Fibroblast of skin of left biceps (primary cell): ENCODE results near the gene SEMA3G.

Experiments used
- DNase-seq, 2 experiments: peaks; one replicate each; pipeline ENCODE4 v3.0.0-alpha.2; 2013; ENCODE audit warnings: low read depth in 2 of 2

SEMA3G gene

DNA sequence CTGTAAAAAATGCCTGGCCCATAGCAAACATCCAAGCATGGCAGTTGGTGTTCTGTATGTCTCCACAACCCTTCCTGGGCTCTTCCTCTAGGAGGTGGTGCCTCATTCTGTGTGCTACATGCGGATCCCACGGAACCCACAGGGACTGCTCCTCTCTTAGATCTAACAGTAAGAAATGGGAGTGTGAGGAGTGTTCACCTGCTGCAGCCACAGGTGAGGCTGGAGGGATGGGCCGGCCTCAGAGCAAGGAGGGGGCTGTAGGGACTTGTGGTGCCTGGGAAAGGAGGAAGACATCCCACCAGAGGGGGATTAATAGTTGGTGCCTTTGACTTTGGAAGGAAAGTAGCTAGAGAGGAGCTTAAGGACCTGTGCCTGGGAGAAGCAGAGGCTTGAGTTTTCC lies 22.2 kb downstream of the SEMA3G start:
- DNase-seq: no peak

DNA sequence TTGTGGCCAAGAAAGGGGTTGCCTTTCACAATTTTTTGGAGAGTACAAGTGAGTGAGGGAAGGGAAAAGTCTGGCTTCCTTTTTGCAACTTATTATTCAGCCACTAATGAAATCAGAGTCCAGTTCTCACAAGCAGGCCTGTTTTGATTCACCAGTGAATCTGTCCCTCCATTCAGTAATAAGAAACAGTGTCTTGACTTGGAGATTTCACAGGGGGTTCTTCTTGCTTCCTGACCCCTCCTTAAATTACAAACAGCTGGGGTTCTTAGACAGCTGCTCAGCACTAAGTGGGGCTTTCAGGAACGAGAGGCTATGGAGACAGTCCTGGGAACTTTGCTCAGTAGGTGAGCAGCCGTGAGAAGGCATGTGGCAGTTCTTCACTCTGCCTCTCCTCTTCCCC lies 24.5 kb downstream of the SEMA3G start:
- DNase-seq: no peak

DNA sequence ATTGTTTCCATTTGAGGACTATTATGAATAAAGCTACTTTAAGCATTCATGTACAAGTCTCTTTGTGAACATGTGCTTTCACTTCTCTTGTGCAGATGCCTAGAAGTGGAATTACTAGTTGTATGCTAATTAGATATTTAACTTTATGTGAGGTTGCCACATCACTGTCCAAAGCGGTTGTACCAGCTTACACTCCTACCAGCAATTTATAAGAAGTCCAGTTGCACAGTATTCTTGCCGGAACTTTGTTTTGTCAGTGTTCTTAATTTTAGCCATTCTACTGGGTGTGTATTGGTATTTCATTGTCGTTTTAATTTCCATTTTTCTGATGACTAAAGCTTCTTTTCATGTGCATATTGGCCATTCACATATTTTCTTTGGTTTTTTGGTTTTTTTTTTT lies 29.1 kb downstream of the SEMA3G start:
- no peak for DNase-seq

DNA sequence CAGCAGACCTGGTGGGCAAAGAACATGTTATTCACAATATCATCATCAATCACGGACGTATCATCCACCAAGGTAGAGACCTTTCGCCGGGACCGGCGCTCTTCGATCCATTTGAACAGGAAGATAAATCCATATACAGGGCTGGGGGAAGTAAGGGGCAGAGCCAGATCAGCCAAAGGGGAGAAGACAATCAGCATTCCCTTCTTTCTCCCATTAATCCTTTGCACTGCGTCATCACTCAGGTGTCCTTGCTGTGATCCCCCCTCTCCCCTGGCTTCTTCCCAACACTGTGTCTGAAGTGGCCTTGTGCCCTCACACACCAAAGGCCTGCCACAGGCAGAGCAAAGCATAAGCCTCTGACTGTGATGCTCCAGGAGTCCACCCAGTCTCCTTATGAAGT lies 36.4 kb downstream of the SEMA3G start:
- DNase-seq: no peak

DNA sequence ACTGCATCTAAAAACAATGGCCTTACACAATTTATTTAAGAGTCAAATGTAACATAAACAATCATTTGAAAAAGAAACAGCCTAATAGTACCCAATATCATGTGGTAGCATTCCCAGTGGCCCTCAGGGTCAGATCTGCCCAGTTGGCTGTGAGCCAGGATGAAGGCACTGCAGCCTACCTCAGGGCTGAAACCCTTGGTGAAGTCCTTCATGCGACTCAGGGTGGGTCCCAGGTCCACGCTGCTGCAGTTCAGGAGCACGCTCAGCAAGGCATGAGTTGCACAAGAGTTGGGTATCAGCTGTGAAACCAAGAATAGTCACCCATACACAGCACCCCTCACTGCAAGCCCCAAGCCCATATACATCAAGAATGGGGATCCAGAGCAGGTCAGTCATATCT lies 37.1 kb downstream of the SEMA3G start:
- DNase-seq: no peak

DNA sequence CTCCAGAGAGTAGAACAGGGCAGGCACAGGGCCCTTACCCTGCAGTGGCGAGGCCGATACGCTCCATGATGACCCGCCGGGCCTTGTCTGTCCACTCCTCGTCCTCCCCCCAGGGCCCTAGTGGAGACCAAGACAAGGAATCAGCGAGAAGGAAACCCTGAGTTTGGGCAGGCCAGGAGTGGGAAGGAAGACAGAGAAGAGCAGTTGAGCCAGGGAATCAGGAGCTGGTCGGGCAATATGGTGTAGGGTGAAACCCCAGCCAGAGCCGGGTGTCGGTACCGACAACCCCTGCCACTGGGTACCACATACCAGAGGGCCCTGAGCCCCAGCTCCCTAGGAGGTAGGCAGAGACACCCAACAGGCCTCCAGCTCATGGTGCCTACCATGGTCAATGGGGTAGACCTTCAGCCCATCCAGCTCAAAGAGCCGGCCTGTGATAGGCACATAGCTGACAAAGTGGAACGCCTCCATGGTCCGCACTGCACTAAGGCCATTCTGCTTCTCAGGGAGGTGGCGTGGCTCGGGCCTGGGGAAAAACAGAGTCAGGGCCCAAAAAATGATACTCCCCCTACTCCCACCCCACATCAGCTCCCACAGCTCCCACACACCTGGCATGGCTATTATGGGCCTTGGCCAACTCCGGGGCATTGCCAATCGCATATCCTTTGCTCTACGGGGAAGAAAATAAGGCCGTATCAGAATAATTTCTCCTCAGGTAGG lies 38.0 kb downstream of the SEMA3G start:
- DNase-seq: no peak

DNA sequence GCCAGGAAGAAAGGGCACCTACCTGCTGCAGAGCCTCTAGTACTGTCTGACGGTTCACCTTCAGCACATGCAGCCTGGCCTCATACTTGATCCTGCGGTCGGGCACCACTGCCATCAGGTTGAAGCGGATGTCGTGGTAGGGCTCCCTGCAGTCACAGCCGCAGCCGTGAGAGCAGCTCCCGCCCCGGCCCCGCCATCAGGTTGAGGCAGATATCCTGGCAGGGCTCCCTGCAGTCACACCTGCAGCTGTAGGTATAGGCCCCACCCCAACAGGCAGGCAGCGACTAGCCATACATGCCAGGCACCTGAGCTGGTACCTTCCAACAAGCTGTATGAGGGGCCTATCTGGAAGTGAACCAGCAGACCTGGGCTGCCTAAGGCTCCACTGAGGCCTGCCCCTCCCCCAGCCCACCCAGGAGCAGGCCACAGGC lies 38.7 kb downstream of the SEMA3G start:
- no peak for DNase-seq

DNA sequence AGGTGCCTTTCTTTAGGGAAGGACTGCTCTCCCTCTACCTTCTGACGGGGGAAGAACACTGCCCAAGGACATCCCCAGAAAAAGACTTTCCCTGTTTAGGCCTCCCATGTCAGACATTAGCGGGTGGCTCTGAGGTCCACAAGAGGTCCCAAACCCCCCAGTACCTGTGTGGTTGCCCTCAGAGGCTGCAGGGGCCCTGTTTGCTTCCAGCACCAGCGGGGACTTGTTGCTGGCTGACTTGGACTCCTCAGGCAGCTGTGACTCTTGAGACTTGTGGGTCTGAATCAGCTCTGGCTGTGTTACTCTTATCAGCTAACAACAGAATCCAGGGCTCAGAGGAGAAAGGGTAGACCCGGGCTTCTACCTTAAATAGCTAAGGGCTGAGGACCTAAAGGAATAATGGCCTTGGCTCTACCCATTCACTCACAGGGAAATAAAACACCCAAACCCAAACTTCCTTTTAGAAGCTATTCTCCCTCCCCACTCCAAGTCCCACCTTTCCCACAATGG lies 39.2 kb downstream of the SEMA3G start:
- DNase-seq: no peak

DNA sequence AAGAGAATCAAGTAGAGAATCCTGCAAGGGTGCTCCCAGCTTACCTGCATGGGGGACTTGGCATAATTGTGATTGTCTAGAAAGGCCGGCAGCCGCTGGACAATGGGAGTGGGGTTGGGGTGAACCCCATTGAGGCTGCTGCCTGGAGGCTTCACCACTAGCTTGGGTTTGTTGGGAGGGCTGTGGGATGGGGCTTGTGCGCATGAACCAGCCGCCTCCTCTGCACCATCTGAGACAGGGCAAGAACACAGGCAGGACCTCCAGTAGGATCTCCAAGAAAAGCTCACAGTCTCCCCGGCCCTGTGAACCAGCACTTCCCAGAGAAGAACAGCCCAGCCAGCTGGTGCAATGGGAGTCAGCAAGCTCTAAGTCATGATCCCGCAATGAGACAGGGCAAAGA lies 39.8 kb downstream of the SEMA3G start:
- DNase-seq: no peak

DNA sequence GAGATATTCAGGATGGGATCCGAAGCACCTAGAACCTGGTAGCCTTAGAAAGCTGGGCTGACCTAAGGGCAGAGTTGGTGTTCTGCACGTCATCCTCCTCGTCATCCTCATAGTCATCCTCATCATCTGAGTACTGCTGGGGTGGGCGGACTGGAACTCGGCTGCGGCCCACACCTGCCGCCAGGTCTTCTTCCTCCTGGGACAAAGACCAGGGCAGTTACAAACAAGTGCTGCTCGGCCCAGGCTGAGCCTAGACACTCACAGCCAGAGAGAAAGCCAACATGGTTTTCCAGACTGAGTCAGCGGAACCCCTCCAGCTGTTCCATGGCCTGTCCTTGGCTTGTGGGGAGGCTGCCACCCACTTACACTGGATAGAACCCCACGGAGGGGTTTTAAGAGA lies 40.5 kb downstream of the SEMA3G start:
- no peak for DNase-seq

DNA sequence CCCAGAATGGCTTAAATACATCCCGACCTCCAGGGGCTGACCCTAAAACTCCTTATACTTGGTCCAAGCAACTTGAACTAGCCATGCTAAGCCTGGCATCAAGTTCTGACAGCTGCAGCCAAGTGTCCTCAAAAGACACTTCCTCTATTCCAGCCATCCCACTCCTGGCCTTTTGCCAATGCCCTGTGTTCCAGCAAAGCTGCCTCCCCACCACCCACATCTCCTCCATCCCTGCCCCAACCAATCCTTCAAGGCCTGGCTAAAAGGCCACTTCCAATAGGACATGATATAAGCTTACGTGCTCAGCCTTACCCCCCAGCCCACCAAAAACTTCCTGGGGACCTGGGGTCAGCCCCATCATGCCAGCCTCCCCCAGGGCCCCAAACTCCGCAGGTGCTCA lies 40.9 kb downstream of the SEMA3G start:
- no peak for DNase-seq

DNA sequence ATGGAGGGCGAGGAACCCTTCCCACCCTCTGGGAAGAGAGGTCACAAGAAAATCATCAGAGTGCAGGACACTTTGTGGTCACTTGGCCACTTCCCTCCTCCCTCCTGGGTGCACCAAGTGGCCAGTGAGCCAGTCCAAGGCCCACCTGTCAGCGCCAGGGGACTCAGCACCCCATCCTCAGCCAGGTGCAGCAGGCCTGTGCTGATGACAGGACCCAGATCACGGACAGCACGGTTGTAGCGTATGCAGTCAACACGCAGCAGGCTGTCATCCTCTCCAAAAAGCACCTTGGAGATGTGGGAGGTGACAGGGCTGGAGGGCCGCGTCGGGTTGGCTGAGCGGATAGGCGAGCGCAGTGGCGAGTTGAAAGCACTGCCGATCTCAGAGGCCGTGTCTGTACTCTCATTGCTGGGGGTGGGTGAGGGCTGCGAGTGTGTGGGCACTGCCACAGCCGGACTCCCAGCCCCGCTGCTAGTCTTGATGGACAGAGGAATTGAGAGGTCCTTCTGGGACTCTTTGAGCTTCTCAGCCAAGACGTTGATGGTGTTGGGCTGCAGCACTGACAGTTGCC lies 41.5 kb downstream of the SEMA3G start:
- no peak for DNase-seq

DNA sequence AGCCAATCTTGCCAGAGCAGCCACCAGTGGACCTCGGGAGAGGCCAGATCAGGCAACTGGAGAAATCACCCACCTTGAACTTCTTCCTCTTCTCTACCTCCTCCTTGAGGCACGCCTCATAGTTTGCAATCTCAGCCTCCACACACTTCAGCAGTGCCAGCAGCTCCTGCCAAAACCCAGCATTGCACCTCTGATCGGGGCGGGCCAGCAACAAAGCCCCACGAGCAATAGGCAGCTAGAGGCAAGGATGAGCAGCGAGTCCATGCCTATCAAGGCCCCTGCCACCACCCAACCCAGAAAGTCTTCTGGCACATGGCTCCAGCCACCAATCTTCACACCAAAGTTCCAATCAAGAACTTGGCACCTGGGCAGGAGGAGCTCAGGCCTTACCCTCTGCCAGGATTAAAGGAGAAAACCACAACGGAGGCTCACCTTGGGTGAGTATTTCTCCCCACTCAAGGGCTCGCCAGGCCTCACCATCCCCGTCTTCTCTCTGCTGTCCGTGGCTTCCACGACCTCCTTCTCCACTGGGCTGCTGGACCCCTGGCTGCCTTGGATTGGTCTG lies 42.1 kb downstream of the SEMA3G start:
- DNase-seq: no peak

DNA sequence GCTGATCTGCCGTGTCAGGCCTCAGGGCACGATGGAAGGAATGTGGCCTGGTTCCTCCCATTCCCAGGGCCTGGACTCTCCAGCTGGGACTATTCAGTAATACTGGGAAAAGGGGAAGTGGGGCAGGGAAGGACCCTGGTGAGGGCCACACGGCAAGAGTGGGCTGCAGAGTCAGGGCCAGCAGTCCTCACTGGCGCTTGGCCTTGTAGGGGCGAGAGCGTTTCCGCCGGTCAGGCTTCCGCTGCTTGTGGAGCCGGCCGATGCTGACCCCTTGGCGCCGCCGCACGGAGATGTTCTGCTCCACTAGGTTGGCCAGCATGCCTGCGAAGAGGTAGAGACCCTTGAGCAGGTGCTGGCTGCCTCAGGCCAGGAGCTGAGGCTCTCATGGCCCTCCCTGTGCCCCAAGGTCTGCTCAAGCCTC lies 42.8 kb downstream of the SEMA3G start:
- DNase-seq: no peak

DNA sequence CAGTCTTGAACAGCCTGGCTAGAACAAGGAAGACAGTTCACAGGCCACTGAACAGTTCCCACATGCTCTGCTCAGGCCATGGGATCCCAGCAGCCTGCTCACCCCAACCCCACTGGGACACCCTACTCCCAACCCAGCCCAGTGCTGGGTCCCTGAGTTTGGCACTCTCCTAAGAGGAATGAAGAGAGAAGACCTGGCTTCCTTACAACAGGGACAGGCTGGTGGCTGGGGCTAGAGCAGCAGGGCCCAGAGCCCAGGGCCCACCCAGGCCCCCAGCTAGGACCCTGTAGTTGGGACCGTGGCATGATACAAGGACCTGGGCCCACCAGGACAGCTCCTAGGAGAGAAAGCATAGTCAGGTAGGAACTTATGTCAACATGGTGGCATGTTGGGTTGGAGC lies 43.4 kb downstream of the SEMA3G start:
- no peak for DNase-seq

DNA sequence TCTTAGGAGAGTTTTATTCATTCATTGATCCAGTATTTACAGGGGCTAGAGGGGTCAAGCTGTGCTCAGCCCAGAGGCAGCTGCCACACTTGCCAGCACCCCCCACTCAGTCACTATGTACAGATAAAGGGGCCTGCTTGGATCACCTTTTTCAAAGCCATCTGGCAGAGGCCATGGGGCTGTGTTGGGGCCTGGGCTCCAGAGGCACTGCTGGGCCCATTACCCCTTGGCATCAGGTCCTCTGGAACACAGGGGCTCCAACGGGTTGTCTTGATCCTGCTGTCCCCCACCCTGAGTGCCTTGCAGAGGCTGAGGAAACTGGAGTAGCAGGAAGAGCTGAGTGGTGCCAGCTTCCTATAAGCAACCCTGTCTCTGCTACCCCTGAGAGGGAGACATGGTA lies 43.9 kb downstream of the SEMA3G start:
- DNase-seq: no peak

DNA sequence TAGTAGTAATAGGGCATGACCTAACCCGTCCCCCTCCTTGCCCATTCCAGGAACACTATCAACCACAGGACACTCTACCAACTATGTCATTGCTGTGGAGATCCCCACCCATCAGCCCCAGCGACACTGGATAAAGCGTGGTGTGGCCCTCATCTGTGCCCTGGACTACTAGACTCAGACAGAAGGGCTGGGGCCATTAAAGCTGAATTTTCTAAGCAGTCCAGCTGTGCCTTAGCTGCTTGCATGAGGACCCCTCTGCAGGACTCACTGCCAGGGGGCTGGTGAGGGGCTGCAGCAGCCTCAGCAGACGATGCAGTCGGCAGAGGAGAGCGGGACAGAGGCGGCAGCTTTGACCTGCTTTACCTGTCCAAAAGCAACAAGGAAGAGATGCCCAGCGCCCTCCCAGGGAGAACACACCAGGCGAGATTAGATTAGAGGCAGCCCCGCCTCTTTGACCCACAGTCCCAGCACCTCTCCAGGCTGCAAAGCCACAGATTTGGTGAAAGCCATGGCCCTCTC lies 44.6 kb downstream of the SEMA3G start:
- no peak for DNase-seq

DNA sequence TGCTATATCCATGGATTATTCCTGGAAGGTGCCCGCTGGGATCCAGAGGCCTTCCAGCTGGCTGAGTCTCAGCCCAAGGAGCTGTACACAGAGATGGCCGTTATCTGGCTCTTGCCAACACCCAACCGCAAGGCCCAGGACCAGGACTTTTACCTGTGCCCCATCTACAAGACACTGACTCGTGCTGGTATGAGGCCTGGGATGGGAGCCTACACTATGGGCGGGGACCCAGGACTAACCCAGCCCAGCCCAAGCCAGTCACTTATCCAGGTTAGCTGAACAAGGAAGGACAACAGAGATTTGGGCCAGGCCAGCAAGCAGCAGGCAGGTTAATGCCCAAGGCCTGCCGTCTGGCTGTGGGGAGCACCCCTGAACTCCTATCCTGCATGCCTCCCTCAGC lies 45.3 kb downstream of the SEMA3G start:
- no peak for DNase-seq

DNA sequence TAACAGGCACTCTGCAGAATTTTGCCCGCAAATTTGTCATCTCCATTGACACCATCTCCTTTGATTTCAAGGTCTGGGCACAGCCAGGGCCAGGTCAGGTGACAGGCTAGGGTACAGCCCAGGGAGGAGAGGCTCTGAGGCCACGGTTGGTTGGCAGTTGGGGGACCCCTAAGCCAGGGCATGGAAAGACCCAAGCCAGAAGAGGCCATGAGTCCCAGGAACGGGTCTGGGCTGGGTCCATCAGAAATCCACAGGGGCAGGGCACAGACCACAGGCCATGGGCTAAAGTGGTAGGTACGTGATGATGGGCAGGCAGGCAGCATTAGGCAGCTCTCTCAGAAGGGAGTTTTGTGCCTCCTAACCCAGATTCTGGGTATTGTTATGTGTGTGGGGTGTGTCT lies 45.8 kb downstream of the SEMA3G start:
- no peak for DNase-seq

DNA sequence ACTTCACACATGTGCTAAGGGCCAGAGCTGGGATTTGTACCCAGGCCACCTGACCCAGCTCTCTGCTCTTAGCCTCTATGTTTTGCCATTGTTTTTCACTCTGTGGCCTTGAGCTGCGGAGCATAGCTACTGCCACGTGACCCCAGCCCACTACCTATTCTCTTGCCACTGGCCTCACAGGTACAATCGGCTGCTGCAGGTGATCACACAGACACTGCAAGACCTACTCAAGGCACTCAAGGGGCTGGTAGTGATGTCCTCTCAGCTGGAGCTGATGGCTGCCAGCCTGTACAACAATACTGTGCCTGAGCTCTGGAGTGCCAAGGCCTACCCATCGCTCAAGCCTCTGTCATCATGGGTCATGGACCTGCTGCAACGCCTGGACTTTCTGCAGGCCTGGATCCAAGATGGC lies 46.2 kb downstream of the SEMA3G start:
- DNase-seq: no peak

DNA sequence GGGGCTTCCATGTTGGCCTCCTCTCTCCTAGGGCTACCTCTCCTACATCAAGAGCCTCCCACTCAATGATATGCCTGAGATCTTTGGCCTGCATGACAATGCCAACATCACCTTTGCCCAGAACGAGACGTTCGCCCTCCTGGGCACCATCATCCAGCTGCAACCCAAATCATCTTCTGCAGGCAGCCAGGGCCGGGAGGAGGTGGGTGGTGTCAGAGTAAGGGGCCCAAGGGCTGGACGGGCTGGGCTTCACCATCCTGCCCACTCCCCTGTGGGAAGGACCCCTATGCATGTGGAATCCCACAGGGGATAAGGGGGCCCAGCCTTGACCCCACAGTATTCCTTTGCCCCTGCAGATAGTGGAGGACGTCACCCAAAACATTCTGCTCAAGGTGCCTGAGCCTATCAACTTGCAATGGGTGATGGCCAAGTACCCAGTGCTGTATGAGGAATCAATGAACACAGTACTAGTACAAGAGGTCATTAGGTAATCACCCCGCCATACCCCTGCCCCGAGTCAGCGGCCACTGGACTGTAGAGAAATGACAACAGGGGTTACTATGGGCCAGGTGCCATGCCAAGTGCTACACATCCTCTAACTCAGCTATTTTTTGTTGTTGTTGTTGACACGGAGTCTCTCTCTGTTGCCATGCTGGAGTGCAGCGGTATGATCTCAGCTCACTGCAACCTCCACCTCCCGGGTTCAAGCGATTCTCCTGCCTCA lies 47.1 kb downstream of the SEMA3G start:
- DNase-seq: no peak

DNA sequence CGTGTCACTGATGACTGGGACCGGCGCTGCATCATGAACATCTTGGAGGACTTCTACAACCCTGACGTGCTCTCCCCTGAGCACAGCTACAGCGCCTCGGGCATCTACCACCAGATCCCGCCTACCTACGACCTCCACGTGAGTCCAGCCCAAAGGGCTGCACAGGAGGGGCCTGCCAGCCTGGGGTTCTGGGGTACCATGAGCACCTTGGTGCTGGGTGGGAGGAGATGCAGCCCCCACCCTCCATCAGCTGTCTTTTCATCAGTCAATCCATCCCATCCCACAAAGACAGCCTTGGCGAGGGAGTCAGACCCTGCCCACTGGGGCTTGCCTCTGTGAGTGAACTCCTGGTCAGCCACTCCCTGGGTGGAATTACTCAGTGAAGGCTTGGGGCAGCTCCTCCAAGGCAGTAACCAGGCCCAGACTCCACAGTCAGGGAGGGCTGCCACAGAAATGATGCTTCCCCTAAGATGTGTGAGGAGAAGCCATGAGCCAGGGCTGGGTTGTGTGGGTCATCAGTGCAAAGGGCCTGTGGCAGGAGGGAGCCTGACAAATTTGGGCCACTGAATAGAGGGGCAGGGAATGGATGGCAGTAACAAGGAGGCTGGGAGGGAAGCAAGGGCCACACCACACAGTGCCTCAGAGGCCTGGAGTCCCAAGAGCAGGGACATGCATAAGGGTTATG lies 47.9 kb downstream of the SEMA3G start:
- no peak for DNase-seq
